ENCODE measurements around the gene LDLRAD4. TPM values are rescaled to one million over a fixed set of nuclear protein-coding genes. Genes with fewer than 3 reads are reported as not detected.

Gene LDLRAD4
- total RNA-seq, 1 donor from 2014 or later = 34.1 TPM

- no peak for TF ChIP-seq CTCF (IDR thresholded peaks at IDR 0.05; ENCODE audit: unreplicated experiment)
- no peak for DNase-seq (ENCODE audit: low spot score)
- peaks cover 9% of the 10 kb centered on the region for H3K27me3 Mint-ChIP-seq (ENCODE audit: unreplicated experiment)
- H3K36me3 Mint-ChIP-seq (ENCODE audit: low read depth, unreplicated experiment) = no peaks in the 10 kb centered on the region
- peaks cover 51% of the 10 kb centered on the region for H3K4me1 Mint-ChIP-seq (ENCODE audit: unreplicated experiment)
- no peak overlapping the region for H3K4me3 Mint-ChIP-seq (ENCODE audit: unreplicated experiment)
- H3K9me3 Mint-ChIP-seq (ENCODE audit: unreplicated experiment) = no peaks in the 10 kb centered on the region
- no peak overlapping the region for H3K27ac Mint-ChIP-seq (ENCODE audit: unreplicated experiment)
Measured at GRCh38 chr18:13265008-13265910, 46.7 kb downstream of the LDLRAD4 start.

GRCh38 chr18:13265911-13266217 lies 47.3 kb downstream of the LDLRAD4 start:
- DNase-seq (ENCODE audit: low spot score) = no peak
- Mint-ChIP-seq H3K36me3 (ENCODE audit: low read depth, unreplicated experiment) (no peaks in the 10 kb centered on the region), H3K27me3 (ENCODE audit: unreplicated experiment) (peaks cover 9% of the 10 kb centered on the region), H3K27ac (ENCODE audit: unreplicated experiment) (no peak overlapping the region), H3K9me3 (ENCODE audit: unreplicated experiment) (no peaks in the 10 kb centered on the region), H3K4me1 (ENCODE audit: unreplicated experiment) (peaks cover 45% of the 10 kb centered on the region), H3K4me3 (ENCODE audit: unreplicated experiment) (no peak overlapping the region)
- no peak for TF ChIP-seq CTCF (IDR thresholded peaks at IDR 0.05; ENCODE audit: unreplicated experiment)

DNA sequence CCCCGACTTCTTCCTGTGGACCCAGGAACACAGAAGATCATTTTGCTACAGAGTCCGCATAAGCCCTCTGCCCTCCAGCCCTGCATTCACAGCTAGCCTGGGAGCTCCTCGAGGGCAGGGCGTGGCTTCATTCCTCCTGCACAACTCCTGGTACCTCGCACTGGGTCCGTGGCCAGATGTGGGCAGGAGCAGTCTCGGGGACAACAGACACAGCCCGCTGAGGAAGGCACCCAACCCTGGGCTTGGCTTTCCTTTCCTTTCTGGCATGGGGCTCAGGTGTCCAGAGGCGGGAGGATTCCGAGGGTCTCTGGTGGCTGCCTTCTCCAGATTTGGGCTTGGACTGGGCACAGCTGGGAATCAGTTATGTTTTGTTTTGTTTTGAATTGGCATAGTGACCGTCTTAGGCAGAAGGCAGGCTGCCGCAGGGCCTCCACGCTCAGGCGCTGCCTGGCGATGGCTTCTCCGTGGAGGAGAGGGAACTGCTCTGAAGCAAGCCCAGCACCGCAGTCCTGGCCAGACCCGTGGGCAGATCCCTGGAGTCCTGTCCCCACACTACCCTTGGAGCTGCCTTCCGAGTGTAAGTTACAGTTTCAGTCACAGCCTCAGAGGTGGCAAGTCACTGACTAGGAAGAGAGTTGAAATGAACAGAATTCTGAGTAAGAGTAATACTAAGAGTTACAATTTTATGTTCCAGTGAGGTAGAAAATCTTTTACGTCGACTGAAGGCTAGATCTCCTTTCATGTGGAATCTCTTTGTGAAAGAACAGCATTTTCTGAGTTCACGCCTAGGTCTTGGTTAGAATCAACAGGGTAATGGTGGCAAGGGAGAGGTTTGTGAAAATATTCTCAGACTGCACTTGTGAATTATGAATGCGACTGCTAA lies 47.9 kb downstream of the LDLRAD4 start:
- H3K27ac Mint-ChIP-seq (ENCODE audit: unreplicated experiment) = no peak overlapping the region
- peaks cover 8% of the 10 kb centered on the region for H3K27me3 Mint-ChIP-seq (ENCODE audit: unreplicated experiment)
- DNase-seq (ENCODE audit: low spot score) = no peak
- peaks cover 39% of the 10 kb centered on the region for H3K4me1 Mint-ChIP-seq (ENCODE audit: unreplicated experiment)
- no peaks in the 10 kb centered on the region for H3K36me3 Mint-ChIP-seq (ENCODE audit: low read depth, unreplicated experiment)
- TF ChIP-seq CTCF (IDR thresholded peaks at IDR 0.05; ENCODE audit: unreplicated experiment) = no peak
- no peak overlapping the region for H3K4me3 Mint-ChIP-seq (ENCODE audit: unreplicated experiment)
- no peaks in the 10 kb centered on the region for H3K9me3 Mint-ChIP-seq (ENCODE audit: unreplicated experiment)

DNA sequence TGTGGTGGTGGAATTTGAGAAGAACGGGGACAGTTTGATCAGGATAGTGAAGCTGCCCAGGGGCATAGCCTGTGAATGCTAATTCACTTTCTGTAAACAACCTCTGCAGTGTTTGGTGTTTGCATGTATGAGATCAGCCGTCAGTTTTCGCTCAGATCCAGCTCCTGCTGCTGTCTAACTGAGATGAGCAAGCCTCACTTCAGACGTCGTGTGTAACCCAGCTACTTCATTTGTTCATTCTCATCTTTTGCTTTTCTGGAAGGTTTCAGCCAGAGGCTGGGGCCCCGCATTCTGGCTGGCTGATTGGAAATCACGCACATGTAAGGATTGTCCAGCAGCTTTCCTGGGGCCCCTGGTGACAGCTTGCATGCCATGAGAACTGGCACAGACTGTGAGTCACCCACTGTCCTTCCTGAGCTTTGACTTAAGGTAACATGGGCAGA lies 48.9 kb downstream of the LDLRAD4 start:
- no peak for TF ChIP-seq CTCF (IDR thresholded peaks at IDR 0.05; ENCODE audit: unreplicated experiment)
- Mint-ChIP-seq H3K27ac (ENCODE audit: unreplicated experiment) (peak overlapping the region; percentile 74), H3K4me1 (ENCODE audit: unreplicated experiment) (peaks cover 34% of the 10 kb centered on the region), H3K27me3 (ENCODE audit: unreplicated experiment) (peaks cover 5% of the 10 kb centered on the region), H3K4me3 (ENCODE audit: unreplicated experiment) (no peak overlapping the region), H3K9me3 (ENCODE audit: unreplicated experiment) (no peaks in the 10 kb centered on the region), H3K36me3 (ENCODE audit: low read depth, unreplicated experiment) (no peaks in the 10 kb centered on the region)
- DNase-seq (ENCODE audit: low spot score) = no peak
